ENCODE measurements around the gene TMEM150B.

- TF ChIP-seq CTCF (IDR thresholded peaks at IDR 0.05) (no peak), POLR2A (IDR thresholded peaks at IDR 0.05) (no peak)
Measured at GRCh38 chr19:55299991-55300390, 25.1 kb downstream of the TMEM150B start.
